ENCODE measurements around the gene GCK.

Gene GCK

GRCh38 chr7:44136731-44137130, 52.5 kb downstream of the GCK start:
- peaks cover 0 to 2% of the 10 kb centered on the region in 2 donors for H3K4me1 ChIP-seq (ENCODE audit: control insufficient read depth in 2 of 2, insufficient read depth in 1 of 2, low read depth in 1 of 2, low read length in 2 of 2)
- H3K18ac ChIP-seq (ENCODE audit: low read length), result no peak overlapping the region
- no peaks in the 10 kb centered on the region for H3K36me3 ChIP-seq (replicated peaks in 1 of 2; ENCODE audit: control insufficient read depth in 2 of 2, insufficient read depth in 2 of 2, low read length in 2 of 2)
- H2BK12ac ChIP-seq (ENCODE audit: low read length), result no peak overlapping the region
- H4K8ac ChIP-seq (ENCODE audit: low read depth, low read length), result no peak overlapping the region
- H3K27ac ChIP-seq (replicated peaks; ENCODE audit: low read length), result no peak overlapping the region
- no peak overlapping the region for H4K91ac ChIP-seq (ENCODE audit: low read depth, low read length, poor library complexity)
- H3K23ac ChIP-seq (ENCODE audit: low read depth, low read length, poor library complexity), result no peak overlapping the region
- H3K9ac ChIP-seq (ENCODE audit: low read depth, low read length, poor library complexity), result no peak overlapping the region
- no peak overlapping the region for H3K4ac ChIP-seq (ENCODE audit: low read length)
- no peaks in the 10 kb centered on the region for H3K79me1 ChIP-seq (ENCODE audit: low read depth, low read length)
- no peak overlapping the region for H2AK5ac ChIP-seq (ENCODE audit: low read depth, low read length)
- no peak overlapping the region for H2BK120ac ChIP-seq (ENCODE audit: low read depth, low read length)
- DNase-seq (ENCODE audit: low spot score), result no peak
- no peak overlapping the region for H3K14ac ChIP-seq (ENCODE audit: low read length)
- WGBS, 2 donors (ENCODE audit: extremely low coverage in 2 of 2, insufficient read length in 2 of 2, insufficient replicate concordance in 1 of 2), result no CpG with 5 or more reads among the region's 5 CpGs
- H2BK15ac ChIP-seq (ENCODE audit: low read length), result no peak overlapping the region
- H2AFZ ChIP-seq (ENCODE audit: low read length), result no peak overlapping the region
- H3K27me3 ChIP-seq (ENCODE audit: control insufficient read depth in 3 of 3, insufficient read depth in 3 of 3, low read depth in 1 of 3, low read length in 3 of 3), result peaks cover 0 to 54% (median 2%) of the 10 kb centered on the region in 3 experiments
- H3K9me3 ChIP-seq (replicated peaks in 1 of 2; ENCODE audit: control insufficient read depth in 2 of 2, insufficient read depth in 1 of 2, low read depth in 1 of 2, low read length in 2 of 2), result no peaks in the 10 kb centered on the region
- H3K4me3 ChIP-seq (ENCODE audit: low read length in 2 of 2), result no peak overlapping the region
- H3K4me2 ChIP-seq (ENCODE audit: insufficient read depth, low read length, poor library complexity, severe bottlenecking), result no peak overlapping the region
- no peak overlapping the region for H2BK5ac ChIP-seq (ENCODE audit: low read length)

DNA sequence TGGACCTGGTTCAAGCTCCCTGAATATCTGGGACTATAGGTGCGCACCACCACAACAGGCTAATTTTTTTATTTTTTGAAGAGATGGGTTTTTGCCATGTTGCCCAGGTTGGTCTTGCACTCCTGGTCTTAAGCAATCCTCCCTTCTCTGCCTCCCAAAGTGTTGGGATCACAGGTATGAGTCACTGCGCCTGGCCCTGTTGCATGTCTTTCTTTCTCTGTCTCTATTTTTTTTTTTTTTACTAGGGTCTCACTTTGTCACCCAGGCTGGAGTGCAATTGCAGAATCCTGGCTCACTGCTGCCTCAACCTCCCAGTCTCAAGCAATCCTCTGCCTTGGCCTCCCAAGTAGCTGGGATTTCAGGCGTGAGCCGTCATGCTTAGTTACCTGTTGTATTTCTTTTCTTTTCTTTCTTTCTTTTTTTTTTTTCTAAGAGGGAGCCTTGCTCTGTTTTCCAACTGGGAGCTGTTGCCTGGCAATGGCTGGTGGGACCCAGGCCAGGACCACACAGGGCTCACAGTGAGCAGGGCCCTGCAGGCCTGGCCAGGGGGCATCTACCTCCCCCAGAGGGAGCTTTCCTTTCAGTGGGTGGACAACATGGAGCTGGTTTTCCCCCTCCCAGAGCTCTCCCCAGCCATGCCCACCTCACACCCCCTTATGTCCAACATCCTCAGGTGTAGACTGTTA, 54.2 kb downstream of the GCK start:
- Histone ChIP-seq H3K4me2 (ENCODE audit: insufficient read depth, low read length, poor library complexity, severe bottlenecking) (no peak overlapping the region), H3K27me3 (ENCODE audit: control insufficient read depth in 3 of 3, insufficient read depth in 3 of 3, low read depth in 1 of 3, low read length in 3 of 3) (peaks cover 0 to 46% (median 2%) of the 10 kb centered on the region in 3 experiments), H3K18ac (ENCODE audit: low read length) (peak overlapping the region; percentile 37), H3K9ac (ENCODE audit: low read depth, low read length, poor library complexity) (no peak overlapping the region), H3K23ac (ENCODE audit: low read depth, low read length, poor library complexity) (peak overlapping the region; percentile 61), H2BK120ac (ENCODE audit: low read depth, low read length) (no peak overlapping the region), H3K14ac (ENCODE audit: low read length) (no peak overlapping the region), H2AK5ac (ENCODE audit: low read depth, low read length) (no peak overlapping the region), H2AFZ (ENCODE audit: low read length) (no peak overlapping the region), H3K4ac (ENCODE audit: low read length) (no peak overlapping the region), H3K4me1 (ENCODE audit: control insufficient read depth in 2 of 2, insufficient read depth in 1 of 2, low read depth in 1 of 2, low read length in 2 of 2) (no peaks in the 10 kb centered on the region), H4K91ac (ENCODE audit: low read depth, low read length, poor library complexity) (no peak overlapping the region), H3K4me3 (ENCODE audit: low read length in 2 of 2) (no peak overlapping the region), H4K8ac (ENCODE audit: low read depth, low read length) (no peak overlapping the region), H3K79me1 (ENCODE audit: low read depth, low read length) (no peaks in the 10 kb centered on the region), H2BK15ac (ENCODE audit: low read length) (no peak overlapping the region), H3K27ac (replicated peaks; ENCODE audit: low read length) (no peak overlapping the region), H3K36me3 (replicated peaks in 1 of 2; ENCODE audit: control insufficient read depth in 2 of 2, insufficient read depth in 2 of 2, low read length in 2 of 2) (no peaks in the 10 kb centered on the region), H2BK5ac (ENCODE audit: low read length) (peak overlapping the region; percentile 72), H2BK12ac (ENCODE audit: low read length) (no peak overlapping the region), H3K9me3 (replicated peaks in 1 of 2; ENCODE audit: control insufficient read depth in 2 of 2, insufficient read depth in 1 of 2, low read depth in 1 of 2, low read length in 2 of 2) (no peaks in the 10 kb centered on the region)
- DNase-seq (ENCODE audit: low spot score), result no peak
- no CpG with 5 or more reads among the region's 4 CpGs for WGBS, 2 donors (ENCODE audit: extremely low coverage in 2 of 2, insufficient read length in 2 of 2, insufficient replicate concordance in 1 of 2)

DNA sequence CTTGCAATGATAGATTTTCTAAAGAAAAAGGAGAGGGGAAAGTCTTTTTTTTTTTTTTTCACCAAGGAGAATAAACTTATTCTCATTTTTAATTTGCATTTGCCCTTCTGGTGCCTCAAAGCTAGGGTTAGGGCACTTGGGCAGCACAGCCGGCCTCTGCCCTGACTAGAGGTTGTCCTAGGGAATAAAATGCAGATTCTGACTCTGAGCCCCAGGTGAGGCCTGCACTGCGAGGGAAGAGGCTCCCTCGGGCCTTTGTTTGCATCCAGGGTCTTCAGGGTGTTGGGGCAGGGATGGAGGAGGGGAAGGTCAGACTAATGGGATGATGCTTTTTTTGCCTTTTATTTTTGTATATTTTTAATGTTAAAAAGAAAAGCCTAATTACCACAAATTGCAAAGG, 55.9 kb downstream of the GCK start:
- Histone ChIP-seq H3K27ac (replicated peaks; ENCODE audit: low read length) (no peak overlapping the region), H3K4me3 (ENCODE audit: low read length in 2 of 2) (no peak overlapping the region), H3K4me2 (ENCODE audit: insufficient read depth, low read length, poor library complexity, severe bottlenecking) (no peak overlapping the region), H3K36me3 (replicated peaks in 1 of 2; ENCODE audit: control insufficient read depth in 2 of 2, insufficient read depth in 2 of 2, low read length in 2 of 2) (no peaks in the 10 kb centered on the region), H2BK120ac (ENCODE audit: low read depth, low read length) (no peak overlapping the region), H3K4ac (ENCODE audit: low read length) (no peak overlapping the region), H3K18ac (ENCODE audit: low read length) (no peak overlapping the region), H4K8ac (ENCODE audit: low read depth, low read length) (no peak overlapping the region), H3K4me1 (ENCODE audit: control insufficient read depth in 2 of 2, insufficient read depth in 1 of 2, low read depth in 1 of 2, low read length in 2 of 2) (no peaks in the 10 kb centered on the region), H3K9me3 (replicated peaks in 1 of 2; ENCODE audit: control insufficient read depth in 2 of 2, insufficient read depth in 1 of 2, low read depth in 1 of 2, low read length in 2 of 2) (no peaks in the 10 kb centered on the region), H3K14ac (ENCODE audit: low read length) (no peak overlapping the region), H3K23ac (ENCODE audit: low read depth, low read length, poor library complexity) (no peak overlapping the region), H2AK5ac (ENCODE audit: low read depth, low read length) (no peak overlapping the region), H3K79me1 (ENCODE audit: low read depth, low read length) (no peaks in the 10 kb centered on the region), H2BK12ac (ENCODE audit: low read length) (no peak overlapping the region), H2AFZ (ENCODE audit: low read length) (no peak overlapping the region), H3K27me3 (ENCODE audit: control insufficient read depth in 3 of 3, insufficient read depth in 3 of 3, low read depth in 1 of 3, low read length in 3 of 3) (peaks cover 0 to 31% (median 2%) of the 10 kb centered on the region in 3 experiments), H2BK15ac (ENCODE audit: low read length) (no peak overlapping the region), H3K9ac (ENCODE audit: low read depth, low read length, poor library complexity) (no peak overlapping the region), H2BK5ac (ENCODE audit: low read length) (no peak overlapping the region), H4K91ac (ENCODE audit: low read depth, low read length, poor library complexity) (no peak overlapping the region)
- DNase-seq (ENCODE audit: low spot score), result no peak
- no CpG with 5 or more reads among the region's 3 CpGs for WGBS, 2 donors (ENCODE audit: extremely low coverage in 2 of 2, insufficient read length in 2 of 2, insufficient replicate concordance in 1 of 2)

GRCh38 chr7:44132039-44132438, 57.2 kb downstream of the GCK start:
- no peak overlapping the region for H3K27ac ChIP-seq (replicated peaks; ENCODE audit: low read length)

More at GRCh38 chr7:44132039-44132438, 57.2 kb downstream of the GCK start:
- Histone ChIP-seq H3K4ac (ENCODE audit: low read length) (no peak overlapping the region), H2BK15ac (ENCODE audit: low read length) (no peak overlapping the region), H3K4me2 (ENCODE audit: insufficient read depth, low read length, poor library complexity, severe bottlenecking) (no peak overlapping the region), H3K4me1 (ENCODE audit: control insufficient read depth in 2 of 2, insufficient read depth in 1 of 2, low read depth in 1 of 2, low read length in 2 of 2) (no peaks in the 10 kb centered on the region), H4K8ac (ENCODE audit: low read depth, low read length) (no peak overlapping the region), H2AFZ (ENCODE audit: low read length) (no peak overlapping the region), H2AK5ac (ENCODE audit: low read depth, low read length) (peak overlapping the region; percentile 6), H3K18ac (ENCODE audit: low read length) (no peak overlapping the region), H2BK12ac (ENCODE audit: low read length) (no peak overlapping the region), H3K23ac (ENCODE audit: low read depth, low read length, poor library complexity) (no peak overlapping the region), H3K27me3 (ENCODE audit: control insufficient read depth in 3 of 3, insufficient read depth in 3 of 3, low read depth in 1 of 3, low read length in 3 of 3) (peaks cover 0 to 22% (median 2%) of the 10 kb centered on the region in 3 experiments), H3K9me3 (replicated peaks in 1 of 2; ENCODE audit: control insufficient read depth in 2 of 2, insufficient read depth in 1 of 2, low read depth in 1 of 2, low read length in 2 of 2) (peaks cover 0 to 4% of the 10 kb centered on the region in 2 donors), H3K79me1 (ENCODE audit: low read depth, low read length) (no peaks in the 10 kb centered on the region), H3K9ac (ENCODE audit: low read depth, low read length, poor library complexity) (no peak overlapping the region), H4K91ac (ENCODE audit: low read depth, low read length, poor library complexity) (no peak overlapping the region), H2BK5ac (ENCODE audit: low read length) (no peak overlapping the region), H3K14ac (ENCODE audit: low read length) (no peak overlapping the region), H3K36me3 (replicated peaks in 1 of 2; ENCODE audit: control insufficient read depth in 2 of 2, insufficient read depth in 2 of 2, low read length in 2 of 2) (no peaks in the 10 kb centered on the region), H2BK120ac (ENCODE audit: low read depth, low read length) (no peak overlapping the region), H3K4me3 (ENCODE audit: low read length in 2 of 2) (no peak overlapping the region)
- WGBS, 2 donors (ENCODE audit: extremely low coverage in 2 of 2, insufficient read length in 2 of 2, insufficient replicate concordance in 1 of 2), result no CpG with 5 or more reads among the region's 2 CpGs
- no peak for DNase-seq (ENCODE audit: low spot score)

Measured in neuronal stem cell (in vitro differentiated cells).